GM19463 (cell line): ENCODE data around the gene SCYGR3.

Experiments
- ATAC-seq: cut with Tn5 transposase; IDR thresholded peaks from one replicate; pipeline ENCODE4 v1.9.1; 2021; ENCODE audit warnings: mild to moderate bottlenecking, moderate library complexity; ENCODE audit not compliant: unreplicated experiment

Gene SCYGR3

GRCh38 chr2:227614740-227615139 is at the start of gene SCYGR3:
SCYGR3 (minus strand) TSS chr2:227614840; CDS start chr2:227614840, 0 bp downstream.
- no peak for ATAC-seq

GRCh38 chr2:227661827-227662226 is 47.2 kb upstream of the SCYGR3 start:
- ATAC-seq, result no peak

GRCh38 chr2:227661025-227661649 is 46.5 kb upstream of the SCYGR3 start:
- ATAC-seq, result no peak

GRCh38 chr2:227657199-227657845 is 42.7 kb upstream of the SCYGR3 start:
- no peak for ATAC-seq

- peak; percentile 66 for ATAC-seq
Observed at GRCh38 chr2:227655454-227655853, 40.8 kb upstream of the SCYGR3 start.

GRCh38 chr2:227654426-227654825 is 39.8 kb upstream of the SCYGR3 start:
- no peak for ATAC-seq

GRCh38 chr2:227653419-227653818 is 38.8 kb upstream of the SCYGR3 start:
- ATAC-seq, result no peak

GRCh38 chr2:227643990-227644551 is 29.4 kb upstream of the SCYGR3 start:
- no peak for ATAC-seq

GRCh38 chr2:227642656-227643055 is 28.0 kb upstream of the SCYGR3 start:
- ATAC-seq, result no peak

GRCh38 chr2:227634201-227634600 is 19.6 kb upstream of the SCYGR3 start:
- ATAC-seq, result no peak

- ATAC-seq, result no peak
Observed at GRCh38 chr2:227632827-227633226, 18.2 kb upstream of the SCYGR3 start.

- ATAC-seq, result no peak
Observed at GRCh38 chr2:227630322-227630721, 15.7 kb upstream of the SCYGR3 start.

- no peak for ATAC-seq
Observed at GRCh38 chr2:227629435-227629834, 14.8 kb upstream of the SCYGR3 start.

GRCh38 chr2:227627769-227628168 is 13.1 kb upstream of the SCYGR3 start:
- ATAC-seq, result peak; percentile 97

GRCh38 chr2:227626580-227627151 is 12.0 kb upstream of the SCYGR3 start:
- ATAC-seq, result no peak

- ATAC-seq, result no peak
Observed at GRCh38 chr2:227625420-227625819, 10.8 kb upstream of the SCYGR3 start.

GRCh38 chr2:227623226-227623625 is 8.6 kb upstream of the SCYGR3 start:
- no peak for ATAC-seq

GRCh38 chr2:227617316-227618230 is 2.9 kb upstream of the SCYGR3 start, which contains the start of gene SCYGR4:
SCYGR4 (plus strand) TSS chr2:227617498; CDS start chr2:227617498, 0 bp downstream.
- ATAC-seq, result no peak

GRCh38 chr2:227616631-227617030 is 2.0 kb upstream of the SCYGR3 start:
- ATAC-seq, result no peak

GRCh38 chr2:227615906-227616305 is 1.3 kb upstream of the SCYGR3 start:
- no peak for ATAC-seq

GRCh38 chr2:227615181-227615580 is 541 bp upstream of the SCYGR3 start:
- ATAC-seq, result no peak
